SU-DHL-6 (cell line): Measurements from ENCODE around the gene CARD6.
"Not testable (repeated sequence)": the region's sequence is repeated elsewhere in the genome, so short reads cannot be mapped to it uniquely, and the experiment has no call there.

ENCODE experiments used
- EZH2phosphoT487 ChIP-seq: fragments of 200-600 bp; sonication (generic), shearing (Covaris generic); conservative IDR thresholded peaks from 2 replicates; pipeline ENCODE4 v1.6.1; 2018; ENCODE audit warnings: mild to moderate bottlenecking, antibody characterized with exemption, low read length, moderate library complexity, mixed read lengths
- TF ChIP-seq, protein P1 (sequence below): fragments of 200-600 bp; sonication (generic); IDR thresholded peaks from one replicate; pipeline ENCODE4 v1.5.1; 2017; ENCODE audit warnings: antibody characterized with exemption, mild to moderate bottlenecking, low read length, moderate library complexity; ENCODE audit not compliant: insufficient read depth, poor library complexity, severe bottlenecking

- TF ChIP-seq, protein P1, sequence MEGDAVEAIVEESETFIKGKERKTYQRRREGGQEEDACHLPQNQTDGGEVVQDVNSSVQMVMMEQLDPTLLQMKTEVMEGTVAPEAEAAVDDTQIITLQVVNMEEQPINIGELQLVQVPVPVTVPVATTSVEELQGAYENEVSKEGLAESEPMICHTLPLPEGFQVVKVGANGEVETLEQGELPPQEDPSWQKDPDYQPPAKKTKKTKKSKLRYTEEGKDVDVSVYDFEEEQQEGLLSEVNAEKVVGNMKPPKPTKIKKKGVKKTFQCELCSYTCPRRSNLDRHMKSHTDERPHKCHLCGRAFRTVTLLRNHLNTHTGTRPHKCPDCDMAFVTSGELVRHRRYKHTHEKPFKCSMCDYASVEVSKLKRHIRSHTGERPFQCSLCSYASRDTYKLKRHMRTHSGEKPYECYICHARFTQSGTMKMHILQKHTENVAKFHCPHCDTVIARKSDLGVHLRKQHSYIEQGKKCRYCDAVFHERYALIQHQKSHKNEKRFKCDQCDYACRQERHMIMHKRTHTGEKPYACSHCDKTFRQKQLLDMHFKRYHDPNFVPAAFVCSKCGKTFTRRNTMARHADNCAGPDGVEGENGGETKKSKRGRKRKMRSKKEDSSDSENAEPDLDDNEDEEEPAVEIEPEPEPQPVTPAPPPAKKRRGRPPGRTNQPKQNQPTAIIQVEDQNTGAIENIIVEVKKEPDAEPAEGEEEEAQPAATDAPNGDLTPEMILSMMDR: not testable (repeated sequence)
- TF ChIP-seq EZH2phosphoT487: not testable (repeated sequence)
Measured at GRCh38 chr5:40825461-40826043, 15.6 kb upstream of the CARD6 start.
